Measurements from ENCODE around the gene ST7. TPM values are rescaled to one million over a fixed set of nuclear protein-coding genes. Genes with fewer than 3 reads are reported as not detected.

Gene ST7
- total and polyA plus RNA-seq, 2 donors from 2014 or later: 21.5 to 29.8 TPM

- Histone ChIP-seq H3K9me3 (ENCODE audit: control insufficient read depth in 2 of 3, insufficient read depth in 1 of 3, low read length in 3 of 3) (no peaks in the 10 kb centered on the region), H3K27me3 (ENCODE audit: control insufficient read depth, insufficient read depth, low read length) (no peaks in the 10 kb centered on the region), H3K9ac (ENCODE audit: low read length in 3 of 3) (no peak overlapping the region), H3K4me1 (ENCODE audit: control insufficient read depth in 2 of 3, insufficient read depth in 2 of 3, low read depth in 1 of 3, low read length in 3 of 3) (no peaks in the 10 kb centered on the region), H3K36me3 (ENCODE audit: control insufficient read depth in 2 of 3, insufficient read depth in 3 of 3, low read length in 3 of 3) (no peaks in the 10 kb centered on the region), H3K4me3 (ENCODE audit: low read length in 3 of 3) (no peak overlapping the region), H3K27ac (ENCODE audit: low read depth in 2 of 2, low read length in 2 of 2) (no peak overlapping the region)
- no peak for DNase-seq
- intact Hi-C loops (cut with DNase I): no loop called here
- TF ChIP-seq CTCF (IDR thresholded peaks at IDR 0.05; ENCODE audit: borderline replicate concordance, extremely low read depth, insufficient read depth): no peak
- no peak for FAIRE-seq
These were observed 211.3 kb downstream of the ST7 start for GRCh38 chr7:117164620-117165019.

GRCh38 chr7:117165656-117166055 lies 212.4 kb downstream of the ST7 start:
- no peak overlapping the region for H3K9ac ChIP-seq (ENCODE audit: low read length in 3 of 3)
- DNase-seq: no peak
- no peak overlapping the region for H3K27ac ChIP-seq (ENCODE audit: low read depth in 2 of 2, low read length in 2 of 2)
- no peaks in the 10 kb centered on the region for H3K4me1 ChIP-seq (ENCODE audit: control insufficient read depth in 2 of 3, insufficient read depth in 2 of 3, low read depth in 1 of 3, low read length in 3 of 3)
- no peaks in the 10 kb centered on the region for H3K27me3 ChIP-seq (ENCODE audit: control insufficient read depth, insufficient read depth, low read length)
- H3K4me3 ChIP-seq (ENCODE audit: low read length in 3 of 3): no peak overlapping the region
- no peaks in the 10 kb centered on the region for H3K36me3 ChIP-seq (ENCODE audit: control insufficient read depth in 2 of 3, insufficient read depth in 3 of 3, low read length in 3 of 3)
- H3K9me3 ChIP-seq (ENCODE audit: control insufficient read depth in 2 of 3, insufficient read depth in 1 of 3, low read length in 3 of 3): no peaks in the 10 kb centered on the region
- FAIRE-seq: no peak
- no peak for TF ChIP-seq CTCF (IDR thresholded peaks at IDR 0.05; ENCODE audit: borderline replicate concordance, extremely low read depth, insufficient read depth)
- intact Hi-C loops (cut with DNase I): no loop called here

- FAIRE-seq: peak; percentile 52
- Histone ChIP-seq H3K4me1 (ENCODE audit: control insufficient read depth in 2 of 3, insufficient read depth in 2 of 3, low read depth in 1 of 3, low read length in 3 of 3) (no peaks in the 10 kb centered on the region), H3K27ac (ENCODE audit: low read depth in 2 of 2, low read length in 2 of 2) (peak overlapping the region; percentile 49 to 61), H3K9ac (ENCODE audit: low read length in 3 of 3) (no peak overlapping the region), H3K36me3 (ENCODE audit: control insufficient read depth in 2 of 3, insufficient read depth in 3 of 3, low read length in 3 of 3) (peaks cover 0 to 3% (median 0%) of the 10 kb centered on the region in 3 donors), H3K9me3 (ENCODE audit: control insufficient read depth in 2 of 3, insufficient read depth in 1 of 3, low read length in 3 of 3) (no peaks in the 10 kb centered on the region), H3K4me3 (ENCODE audit: low read length in 3 of 3) (no peak overlapping the region), H3K27me3 (ENCODE audit: control insufficient read depth, insufficient read depth, low read length) (no peaks in the 10 kb centered on the region)
- intact Hi-C loops (cut with DNase I): no loop called here
- DNase-seq: peak in 2 of 5 donors; percentile 33 to 54
- TF ChIP-seq CTCF (IDR thresholded peaks at IDR 0.05; ENCODE audit: borderline replicate concordance, extremely low read depth, insufficient read depth): no peak
These were observed 216.6 kb downstream of the ST7 start for GRCh38 chr7:117169907-117170306.

- Histone ChIP-seq H3K9ac (ENCODE audit: low read length in 3 of 3) (no peak overlapping the region), H3K27ac (ENCODE audit: low read depth in 2 of 2, low read length in 2 of 2) (no peak overlapping the region), H3K36me3 (ENCODE audit: control insufficient read depth in 2 of 3, insufficient read depth in 3 of 3, low read length in 3 of 3) (peaks cover 0 to 3% (median 0%) of the 10 kb centered on the region in 3 donors), H3K27me3 (ENCODE audit: control insufficient read depth, insufficient read depth, low read length) (no peaks in the 10 kb centered on the region), H3K4me1 (ENCODE audit: control insufficient read depth in 2 of 3, insufficient read depth in 2 of 3, low read depth in 1 of 3, low read length in 3 of 3) (no peaks in the 10 kb centered on the region), H3K9me3 (ENCODE audit: control insufficient read depth in 2 of 3, insufficient read depth in 1 of 3, low read length in 3 of 3) (no peaks in the 10 kb centered on the region), H3K4me3 (ENCODE audit: low read length in 3 of 3) (no peak overlapping the region)
- FAIRE-seq: no peak
- DNase-seq: no peak
- intact Hi-C loops (cut with DNase I): no loop called here
- TF ChIP-seq CTCF (IDR thresholded peaks at IDR 0.05; ENCODE audit: borderline replicate concordance, extremely low read depth, insufficient read depth): no peak
These were observed 217.8 kb downstream of the ST7 start for GRCh38 chr7:117171106-117171505.

Measured in kidney (tissue), 14 donors.